ENCODE results near the gene EIF6.

The EIF6 gene

DNA sequence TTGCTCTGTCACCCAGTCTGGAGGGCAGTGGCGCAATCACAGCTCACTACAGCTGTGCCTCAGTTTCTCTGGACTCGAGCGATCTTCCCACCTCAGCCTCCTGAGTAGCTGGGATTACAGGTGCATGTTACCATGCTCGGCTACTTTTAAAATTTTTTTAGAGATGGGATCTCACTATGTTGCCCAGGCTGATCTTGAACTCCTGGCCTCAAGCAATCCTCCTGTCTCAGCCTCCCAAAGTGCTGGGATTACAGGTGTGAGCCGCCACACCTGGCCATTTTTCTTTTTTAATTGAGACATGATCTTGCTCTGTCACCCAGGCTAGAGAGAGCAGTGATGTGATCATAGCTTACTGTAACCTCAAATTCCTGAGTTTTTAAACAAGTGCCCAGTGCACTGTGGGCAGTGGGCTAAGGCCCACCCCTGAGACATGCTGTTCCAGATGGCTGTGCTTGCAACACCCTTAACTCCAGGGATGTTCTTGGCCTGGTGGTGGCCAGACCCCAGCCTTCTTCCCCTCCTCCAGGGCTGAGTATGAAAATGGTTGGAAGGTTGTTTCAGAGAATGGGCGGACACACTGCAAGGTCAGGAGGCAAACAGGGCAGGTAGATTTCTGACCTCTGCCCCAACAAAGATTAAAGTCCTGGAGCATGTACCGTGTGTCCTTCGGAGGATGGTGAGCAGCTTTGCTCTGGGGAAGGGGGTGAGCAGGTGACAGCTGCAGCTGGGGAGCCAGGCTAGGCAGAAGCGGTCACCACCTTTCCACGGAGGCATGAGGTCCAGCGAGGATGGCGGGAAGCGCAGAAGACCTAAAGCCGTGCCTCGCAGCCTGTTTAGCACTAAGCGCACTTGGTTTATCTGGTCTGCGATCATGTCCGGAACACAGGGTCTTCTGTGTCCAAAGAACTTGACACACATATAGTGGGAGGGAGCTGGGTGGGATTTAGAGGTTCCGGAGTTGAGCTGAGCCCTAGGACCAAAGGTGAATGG, 9.0 kb upstream of the EIF6 start:
- no peak for DNase-seq

DNA sequence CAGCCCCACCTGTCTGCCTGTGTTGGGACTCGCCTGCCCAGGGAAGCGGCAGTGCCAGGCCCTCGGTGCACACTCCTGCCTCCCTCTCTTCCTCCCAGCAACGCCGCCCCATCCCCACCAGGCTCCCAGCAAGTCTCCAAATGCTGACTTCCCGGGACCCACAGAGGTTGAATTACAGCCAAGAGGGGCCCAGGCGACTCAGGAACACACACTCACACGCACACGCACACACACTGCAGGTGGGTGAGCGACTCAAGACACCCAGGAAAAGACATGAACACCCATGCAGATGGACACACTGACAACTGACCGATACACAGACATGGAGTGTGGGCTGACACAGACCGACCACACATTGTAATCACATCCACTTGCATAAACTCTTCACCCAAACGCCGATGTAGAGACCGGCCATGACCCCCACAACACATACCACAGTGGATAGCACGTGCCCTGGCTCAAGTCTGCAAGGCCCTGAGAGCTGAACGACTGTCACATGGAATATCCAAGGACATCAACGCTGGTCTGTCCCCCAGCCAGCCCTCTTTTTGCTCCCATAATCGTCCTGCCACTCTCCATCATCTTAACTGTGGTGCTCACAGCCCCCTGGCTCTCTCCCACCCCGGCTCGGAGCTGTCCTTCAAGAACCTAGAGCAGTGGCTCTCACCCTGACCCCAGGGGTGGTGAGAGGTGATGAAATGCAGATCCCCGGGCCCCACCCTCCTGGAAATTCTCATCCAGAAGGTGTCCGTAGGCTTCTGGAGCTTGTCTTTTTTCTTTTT, 8.1 kb upstream of the EIF6 start:
- no peak for DNase-seq

- DNase-seq, result no peak
Observed at GRCh38 chr20:35291654-35292503, 7.3 kb upstream of the EIF6 start, which contains the start of gene FAM83C. Gene FAM83C (minus strand): TSS chr20:35292425. CDS start chr20:35292304, 121 bp downstream.

- DNase-seq, result no peak
Observed at GRCh38 chr20:35290887-35291417, 6.4 kb upstream of the EIF6 start.

GRCh38 chr20:35290186-35290886, 5.8 kb upstream of the EIF6 start:
- DNase-seq, result no peak

DNA sequence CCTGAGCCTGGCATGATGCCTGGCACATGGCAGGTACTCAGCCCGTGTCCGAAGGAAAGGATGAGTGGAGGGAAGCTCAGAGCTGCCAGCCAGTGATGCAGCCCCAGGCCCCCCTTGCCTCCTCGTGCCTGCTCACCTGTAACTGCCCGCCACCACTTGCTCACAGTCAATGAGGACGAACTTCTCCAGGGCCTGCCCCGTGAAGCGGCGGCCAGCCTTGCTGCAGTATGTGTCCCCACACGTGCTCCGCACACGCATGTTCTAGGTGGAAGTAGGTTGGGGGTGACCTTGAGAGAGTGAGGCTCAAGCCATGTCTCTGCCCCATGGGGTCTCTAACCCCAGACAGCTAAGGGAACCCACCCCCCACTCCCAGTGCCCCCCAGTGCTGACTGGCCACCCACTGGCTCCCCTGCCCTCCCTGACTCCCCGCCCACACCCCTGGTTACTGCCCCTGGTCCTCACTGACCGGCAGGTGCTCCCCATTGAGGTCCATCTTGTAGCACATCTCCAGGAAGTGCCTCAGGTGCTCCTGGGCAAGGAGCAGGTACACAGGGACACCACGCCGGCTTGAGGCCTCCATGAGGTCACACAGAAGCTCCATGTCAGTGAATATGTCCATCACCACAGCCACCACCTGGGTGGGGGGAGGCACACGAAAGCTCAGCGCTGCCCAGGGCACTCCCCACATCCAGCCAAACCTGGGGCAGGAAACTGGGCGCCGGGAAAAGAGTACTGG, 3.9 kb upstream of the EIF6 start:
- no peak for DNase-seq

DNA sequence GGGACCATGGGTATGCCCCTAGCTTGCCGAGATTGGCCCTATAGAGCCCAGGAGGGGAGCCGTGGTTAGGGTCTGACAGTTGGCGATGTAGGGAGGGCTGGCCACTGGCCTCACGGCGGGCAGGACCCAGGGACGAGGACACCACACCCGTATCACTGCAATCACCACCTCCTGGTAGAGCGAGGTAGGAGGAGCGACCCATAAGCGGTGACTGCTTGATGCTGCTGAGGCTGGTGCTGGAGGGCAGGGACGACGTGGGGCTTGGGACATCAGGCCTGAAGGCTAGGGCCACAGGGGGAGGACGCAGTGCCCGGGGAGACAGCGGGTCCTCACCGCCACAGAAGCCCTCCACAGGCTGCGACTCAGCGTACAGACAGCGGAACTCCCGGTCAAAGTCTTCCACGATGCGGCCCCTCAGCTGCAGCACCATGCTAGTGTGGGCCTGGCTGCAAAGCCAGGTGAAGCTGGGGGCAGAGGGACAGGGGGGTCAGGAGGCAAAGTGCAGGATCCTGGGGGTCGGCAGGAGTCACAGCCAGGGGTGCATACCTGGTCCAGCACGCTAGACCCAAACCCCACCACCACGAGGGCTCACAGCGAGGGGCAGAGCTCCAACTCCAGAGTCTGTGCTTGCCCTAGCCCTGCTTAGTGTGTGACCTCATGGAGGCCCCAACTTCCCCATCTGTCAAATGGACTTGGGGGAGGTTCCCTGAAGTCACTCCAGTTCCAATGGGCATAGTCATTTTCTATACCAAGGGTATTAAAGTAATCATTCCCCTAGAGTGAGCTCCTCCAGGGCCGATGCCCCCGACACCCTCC, 3.1 kb upstream of the EIF6 start:
- DNase-seq, result no peak

DNA sequence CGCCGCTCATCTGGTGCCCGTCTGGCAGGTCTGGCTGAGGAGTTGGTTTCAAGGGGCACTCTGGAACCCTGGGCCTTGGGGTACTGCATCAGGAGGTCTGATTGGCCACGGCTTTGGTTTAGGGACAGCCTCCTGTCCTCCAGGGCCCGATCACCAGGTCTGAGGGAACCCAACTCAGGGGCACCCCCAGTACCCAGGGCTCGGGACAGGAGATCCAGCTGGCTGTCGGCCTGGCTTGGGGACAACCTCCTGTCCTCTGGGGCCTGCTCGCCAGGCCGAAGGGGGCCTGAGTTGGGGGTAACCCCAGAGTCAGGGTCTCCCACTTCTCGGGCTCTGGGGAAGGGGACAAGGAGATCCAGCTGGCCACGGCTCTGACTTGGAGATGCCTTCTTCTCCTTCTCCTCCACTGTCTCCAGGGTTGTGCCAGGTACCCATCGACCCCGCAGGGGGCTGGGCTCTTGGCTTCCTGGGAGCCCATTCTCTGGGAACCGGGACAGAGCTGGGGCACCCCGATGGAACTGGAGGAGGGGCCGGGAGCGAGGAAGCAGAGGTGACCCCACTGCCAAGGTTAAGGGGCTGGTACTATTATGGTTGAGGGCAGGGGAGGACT, 2.4 kb upstream of the EIF6 start:
- DNase-seq, result no peak

DNA sequence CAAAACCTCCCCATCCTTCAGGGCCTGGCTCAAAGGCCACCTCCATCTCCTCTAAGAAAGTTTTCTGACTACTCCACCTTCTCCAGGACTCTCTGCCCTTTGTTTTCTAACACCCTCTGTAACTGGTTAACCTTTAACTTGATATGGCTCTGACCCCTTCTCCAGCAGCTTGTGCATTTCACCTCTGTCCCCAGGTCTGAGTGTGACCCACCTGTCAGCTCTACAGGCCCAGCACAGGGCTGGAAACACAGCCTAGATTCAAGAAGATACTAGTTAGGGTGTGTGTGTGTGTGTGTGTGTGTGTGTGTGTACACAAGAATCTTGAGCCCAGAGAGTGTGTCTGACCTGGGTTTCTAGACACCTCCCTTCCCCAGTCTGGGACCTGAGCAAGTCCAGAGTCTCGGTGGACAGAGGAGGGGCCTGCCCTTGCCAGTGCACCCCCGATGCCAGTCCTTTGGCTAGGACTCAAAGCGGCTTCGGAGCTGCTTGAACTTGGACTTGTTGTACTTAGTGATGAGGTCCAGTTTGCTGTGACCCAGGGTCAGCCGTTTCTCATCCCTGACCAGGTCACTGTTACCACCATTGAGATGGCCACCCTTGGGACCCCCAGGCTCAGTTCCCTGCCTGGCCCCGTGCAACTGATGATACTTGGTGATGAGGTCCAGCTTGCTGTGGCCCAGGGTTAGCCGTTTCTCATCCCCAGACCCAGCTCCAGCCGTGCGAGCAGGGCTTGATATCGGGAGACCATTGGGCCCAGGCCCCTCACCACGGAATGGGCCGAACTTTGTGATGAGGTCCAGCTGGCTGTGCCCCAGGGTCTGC, 1.7 kb upstream of the EIF6 start:
- no peak for DNase-seq

DNA sequence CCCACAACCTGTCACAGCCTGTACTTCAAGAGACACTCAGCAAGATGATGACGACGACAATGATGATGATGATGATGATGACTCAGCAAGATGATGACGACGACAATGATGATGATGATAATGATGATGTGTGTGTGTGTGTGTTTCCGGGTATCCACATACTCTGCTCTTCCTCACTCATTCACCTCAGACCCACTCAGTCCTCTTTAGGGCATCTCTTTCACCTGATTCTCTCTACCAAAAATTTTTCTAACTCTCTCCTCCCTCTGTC, 1.2 kb upstream of the EIF6 start:
- no peak for DNase-seq

DNA sequence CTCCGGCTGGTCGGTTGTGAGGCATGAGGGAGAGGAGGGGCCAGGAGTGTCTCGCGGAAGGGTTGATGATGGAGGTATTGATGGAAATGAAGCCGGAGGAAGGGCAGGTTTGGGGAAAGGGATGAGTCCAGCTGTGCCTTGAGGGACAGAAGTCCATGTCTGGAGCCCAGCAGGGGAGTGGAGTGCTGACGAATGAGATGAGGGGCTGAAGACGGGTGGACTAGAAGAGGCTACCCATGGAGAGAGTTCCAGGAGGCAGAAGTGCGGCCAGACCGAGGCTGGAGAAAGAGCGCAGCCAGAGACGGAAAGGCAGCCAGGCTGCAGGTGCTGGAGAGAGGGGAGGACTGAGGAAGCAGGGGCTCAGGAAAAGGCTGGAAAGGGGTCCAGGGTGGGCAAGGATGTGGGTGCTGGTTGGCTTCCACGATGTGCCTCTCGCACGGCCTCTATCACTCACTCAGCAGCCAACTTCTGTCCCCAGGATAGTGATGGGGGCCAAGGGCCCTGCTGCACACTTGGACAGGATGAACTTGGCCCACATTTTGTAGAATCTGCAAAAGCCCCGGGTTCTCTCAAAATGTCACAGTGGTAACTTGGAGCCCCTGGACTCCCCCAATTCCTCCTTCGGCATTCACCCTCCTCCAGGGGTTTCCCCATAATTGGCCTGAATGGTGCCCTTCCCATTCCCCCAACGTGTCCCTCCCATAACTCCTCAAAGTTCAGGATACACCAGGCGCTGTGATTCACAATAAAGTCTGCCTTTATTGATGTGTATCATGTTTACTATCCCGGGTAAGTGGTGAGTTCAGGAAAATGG, 627 bp upstream of the EIF6 start:
- no peak for DNase-seq

GRCh38 chr20:35283441-35284266, 918 bp downstream of the EIF6 start:
- DNase-seq, result no peak

DNA sequence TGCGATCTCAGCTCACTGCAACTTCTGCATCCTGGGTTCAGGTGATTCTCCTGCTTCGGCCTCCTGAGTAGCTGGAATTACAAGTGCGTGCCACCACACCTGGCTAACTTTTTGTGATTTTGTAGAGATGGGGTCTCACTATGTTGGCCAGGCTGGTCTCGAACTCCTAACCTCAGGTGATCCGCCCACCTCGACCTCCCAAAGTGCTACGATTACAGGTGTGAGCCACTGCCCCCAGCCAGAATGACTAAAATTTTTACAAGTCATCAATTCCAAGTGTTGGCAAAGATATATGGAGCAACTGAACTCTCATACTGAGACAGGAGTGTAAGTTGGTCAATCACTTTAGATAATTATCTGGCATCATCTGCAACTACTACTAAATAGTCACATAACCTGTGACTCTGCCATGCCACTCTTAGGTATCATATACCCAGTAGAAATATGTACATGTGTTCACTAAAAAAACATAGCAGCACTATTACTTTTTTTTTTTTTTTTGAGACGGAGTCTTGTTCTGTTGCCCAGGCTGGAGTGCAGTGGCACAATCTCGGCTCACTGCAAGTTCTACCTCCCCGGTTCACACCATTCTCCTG, 3.0 kb downstream of the EIF6 start:
- no peak for DNase-seq

DNA sequence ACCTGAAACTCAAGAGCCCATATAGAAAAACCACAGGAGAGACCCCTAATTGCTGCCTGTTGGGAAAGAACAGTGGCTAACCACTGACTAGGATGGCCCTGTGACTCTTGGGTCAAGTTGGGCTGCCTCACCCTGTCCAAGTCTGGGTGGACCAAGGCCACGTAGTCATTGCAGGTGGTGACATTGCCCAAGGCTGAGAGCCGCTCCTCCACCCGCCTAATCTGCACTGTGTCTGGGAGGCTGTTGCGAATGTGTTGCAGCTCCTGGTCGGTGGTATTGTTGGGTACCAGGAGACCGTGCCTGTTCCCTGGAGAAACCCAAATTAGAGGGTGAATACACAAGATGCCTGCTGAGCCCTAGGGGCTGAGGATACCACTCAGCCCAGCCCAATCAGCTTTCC, 4.0 kb downstream of the EIF6 start:
- no peak for DNase-seq

DNA sequence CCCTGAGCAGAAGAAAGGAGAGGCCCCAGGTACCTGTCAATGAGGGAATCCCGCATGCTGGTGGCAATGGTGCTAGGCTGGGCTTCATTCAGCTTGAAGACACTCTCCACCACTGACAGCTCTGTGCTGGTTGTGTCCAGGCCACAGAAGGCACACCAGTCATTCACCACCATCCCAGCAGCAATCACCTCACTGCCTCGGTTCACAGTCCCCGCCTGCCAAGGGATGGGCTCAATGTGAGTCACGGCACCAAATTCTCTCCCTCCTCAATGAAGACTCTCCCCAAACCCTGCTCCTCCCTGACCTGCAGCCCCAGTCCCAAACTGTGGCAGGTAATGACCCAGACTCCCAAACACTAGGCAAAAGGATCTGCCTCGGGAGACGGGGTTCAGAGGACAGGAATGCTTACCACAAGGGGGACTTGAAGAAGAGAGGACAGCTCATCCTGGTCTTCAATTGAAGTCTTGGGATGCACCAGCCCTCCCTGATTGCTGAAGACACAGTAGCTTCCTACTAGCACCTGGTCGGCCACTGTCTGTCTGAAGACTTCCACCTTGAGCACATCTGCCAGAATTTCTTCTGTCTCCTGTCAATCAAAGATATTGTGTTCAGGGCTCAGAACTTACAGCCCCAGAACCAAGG, 4.9 kb downstream of the EIF6 start:
- DNase-seq, result no peak

DNA sequence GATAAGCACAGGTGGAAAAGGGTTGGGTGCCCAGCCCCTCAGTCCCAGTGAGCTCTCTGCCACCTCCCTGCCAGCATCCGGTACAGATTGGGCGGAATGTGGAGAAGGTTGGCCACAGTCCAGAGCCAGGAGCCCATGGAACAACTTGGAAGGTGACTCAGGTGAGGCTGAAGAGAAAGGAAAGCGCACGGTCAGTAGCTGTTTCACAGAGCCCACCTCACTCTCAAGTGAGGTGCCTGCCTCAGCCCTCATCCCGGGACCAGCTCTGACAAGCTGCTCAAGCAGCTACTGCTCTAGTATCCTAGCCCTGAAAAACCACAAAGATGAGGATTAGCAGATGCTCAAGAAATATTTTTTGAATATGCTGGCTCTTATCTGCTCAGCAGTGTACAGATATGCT, 5.5 kb downstream of the EIF6 start:
- DNase-seq, result no peak
